ENCODE data around the gene MZF1.
A peak's percentile ranks its signal among the peaks of the same experiment; 100 is the strongest.
"Not testable (repeated sequence)": the region's sequence is repeated elsewhere in the genome, so short reads cannot be mapped to it uniquely, and the experiment has no call there.

MZF1 gene

DNA sequence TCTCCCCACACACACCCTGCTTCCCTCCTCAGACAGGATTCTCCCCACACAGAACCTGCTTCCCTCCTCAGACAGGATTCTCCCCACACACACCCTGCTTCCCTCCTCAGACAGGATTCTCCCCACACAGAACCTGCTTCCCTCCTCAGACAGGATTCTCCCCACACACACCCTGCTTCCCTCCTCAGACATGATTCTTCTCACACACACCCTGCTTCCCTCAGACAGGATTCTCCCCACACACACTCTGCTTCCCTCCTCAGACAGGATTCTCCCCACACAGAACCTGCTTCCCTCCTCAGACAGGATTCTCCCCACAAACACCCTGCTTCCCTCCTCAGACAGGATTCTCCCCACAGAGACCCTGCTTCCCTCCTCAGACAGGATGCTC lies 34.0 kb downstream of the MZF1 start:
- not testable (repeated sequence) for DNase-seq (ENCODE audit: low read depth)

DNA sequence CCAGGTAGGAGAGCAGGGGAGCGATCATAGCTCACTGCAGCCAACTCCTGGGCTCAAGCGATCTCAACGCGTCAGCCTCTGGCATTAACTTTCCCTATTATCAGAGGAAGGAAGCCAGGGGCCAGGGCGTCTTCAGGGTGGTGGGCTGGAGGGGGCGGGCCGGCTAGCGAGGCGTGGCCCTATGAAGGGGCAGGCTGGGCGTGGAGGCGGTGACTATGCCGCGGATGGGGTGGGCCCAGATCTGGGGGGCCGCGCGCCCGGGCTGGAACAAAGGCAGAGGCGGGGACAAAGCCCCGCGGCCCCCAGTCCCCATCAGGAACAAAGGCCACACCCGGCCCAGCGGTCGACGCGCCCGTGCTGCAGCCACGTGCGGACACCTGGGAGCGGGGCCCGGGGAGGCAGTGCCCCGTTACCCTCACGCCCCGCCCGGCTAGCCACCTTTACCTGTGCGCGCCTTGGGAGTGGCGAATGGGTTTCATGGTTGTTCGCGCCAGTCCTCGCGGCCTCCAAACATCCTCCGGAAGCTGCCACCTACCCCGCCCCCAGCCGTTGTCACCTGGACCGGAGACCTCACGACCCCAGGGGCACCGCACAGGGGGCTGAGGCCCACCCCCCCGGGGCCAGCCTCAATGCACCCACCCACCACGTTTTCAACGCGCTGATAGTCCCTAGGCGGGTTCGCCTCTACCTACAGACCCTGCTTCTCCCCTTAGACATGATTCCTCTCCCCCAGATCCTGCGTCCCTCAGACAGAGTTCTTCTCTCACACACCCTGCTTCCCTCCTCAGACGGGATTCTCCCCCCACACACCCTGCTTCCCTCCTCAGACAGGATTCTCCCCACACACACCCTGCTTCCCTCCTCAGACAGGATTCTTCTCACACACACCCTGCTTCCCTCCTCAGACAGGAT lies 34.6 kb downstream of the MZF1 start:
- DNase-seq (ENCODE audit: low read depth): peak; percentile 89

DNA sequence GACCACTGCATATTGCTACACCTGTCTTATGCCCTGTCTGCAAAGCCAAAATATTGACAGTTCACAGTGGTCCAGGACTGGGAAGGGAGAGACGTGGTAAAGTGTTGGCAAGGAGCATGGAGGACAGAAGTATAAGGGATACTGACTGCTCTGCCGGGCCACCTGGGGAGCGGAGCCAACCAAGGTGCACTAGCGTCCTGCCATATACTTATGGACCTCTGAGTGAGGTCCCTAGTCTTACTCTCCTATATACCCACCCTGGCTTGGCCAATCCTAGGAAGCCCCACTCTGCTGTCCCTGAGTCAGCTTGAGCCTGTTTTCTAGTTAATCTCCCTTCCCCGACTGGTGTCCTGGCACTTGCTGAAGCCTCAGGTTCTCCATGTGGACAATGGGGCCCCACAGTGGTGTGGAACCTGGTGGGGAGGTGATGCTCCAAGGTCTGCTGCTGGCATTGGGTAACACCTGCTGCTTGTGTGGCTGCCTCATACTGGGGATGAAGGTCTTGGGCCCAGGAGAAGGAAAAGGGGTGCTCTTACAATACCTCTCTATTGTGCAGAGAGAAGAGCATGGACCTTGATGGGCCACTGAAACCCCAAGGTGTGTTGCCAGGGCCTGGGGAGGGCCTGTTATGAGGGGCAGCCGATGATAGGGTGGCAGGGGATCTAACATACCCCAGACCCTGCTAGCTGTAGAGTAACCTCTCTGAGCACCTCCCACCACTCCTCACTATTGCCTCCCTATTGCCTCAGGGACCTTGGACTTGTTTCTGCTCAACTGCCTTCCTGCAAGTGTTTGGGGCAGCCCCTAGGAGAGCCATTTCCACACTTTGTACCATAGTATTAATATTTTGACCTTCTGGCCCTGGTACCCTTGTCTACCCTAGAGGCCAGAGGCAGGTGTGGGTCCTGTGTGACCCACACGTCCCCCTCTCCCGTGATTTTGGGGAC lies 36.0 kb downstream of the MZF1 start:
- DNase-seq (ENCODE audit: low read depth): no peak

DNA sequence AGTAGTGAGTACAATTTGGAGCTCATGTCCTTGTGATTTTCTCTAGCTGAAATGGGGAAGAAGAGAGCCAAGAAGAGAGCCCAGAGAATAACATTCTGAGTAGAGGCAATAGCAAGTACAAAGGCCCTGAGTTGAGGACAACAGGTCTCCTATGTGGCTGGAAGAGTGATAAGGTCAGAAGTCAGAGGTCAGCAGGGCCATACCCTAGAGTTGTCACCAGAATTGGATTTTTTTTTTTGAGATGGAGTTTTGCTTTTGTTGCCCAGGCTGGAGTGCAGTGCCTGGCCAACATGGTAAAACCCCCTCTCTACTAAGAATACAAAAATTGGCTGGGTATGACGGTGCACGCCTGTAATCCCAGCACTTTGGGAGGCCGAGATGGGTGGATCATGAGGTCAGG lies 37.3 kb downstream of the MZF1 start:
- DNase-seq (ENCODE audit: low read depth): no peak

DNA sequence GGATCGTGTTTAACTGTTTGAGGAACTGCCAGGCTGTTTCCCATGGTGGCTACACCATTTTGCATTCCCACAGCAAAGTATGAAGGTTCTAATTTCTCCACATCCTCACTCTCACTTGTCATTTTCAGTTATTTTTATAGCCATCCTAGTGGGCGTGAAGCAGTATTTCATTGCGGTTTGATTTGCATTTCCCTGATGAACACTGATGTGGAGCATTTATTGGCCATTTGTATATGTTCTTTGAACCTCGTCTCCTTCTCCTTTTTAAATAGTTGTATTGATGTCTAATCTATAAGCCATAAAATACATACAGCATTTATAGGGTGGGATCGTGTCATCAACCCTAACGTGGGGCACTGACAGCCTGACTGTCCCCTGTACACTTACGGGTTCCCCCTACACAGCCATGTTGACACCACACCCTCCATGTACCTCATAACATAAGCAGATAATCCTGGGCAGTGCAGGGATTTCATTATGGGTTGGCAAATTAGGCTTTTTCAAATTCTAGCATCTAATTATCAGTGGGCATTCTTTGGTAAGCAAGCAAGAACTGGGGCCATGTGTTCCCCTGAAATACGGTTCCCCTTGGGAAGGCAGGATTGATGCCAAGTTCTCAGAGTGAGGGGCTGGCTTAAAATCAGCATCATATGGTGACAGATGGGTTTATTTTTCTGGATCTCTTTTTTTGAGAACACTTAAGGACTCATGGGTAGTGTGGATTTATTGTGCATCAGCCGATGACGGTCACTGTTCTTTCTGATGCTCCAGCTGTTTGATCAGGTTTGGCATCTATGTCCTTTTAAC lies 41.9 kb downstream of the MZF1 start:
- DNase-seq (ENCODE audit: low read depth): no peak

DNA sequence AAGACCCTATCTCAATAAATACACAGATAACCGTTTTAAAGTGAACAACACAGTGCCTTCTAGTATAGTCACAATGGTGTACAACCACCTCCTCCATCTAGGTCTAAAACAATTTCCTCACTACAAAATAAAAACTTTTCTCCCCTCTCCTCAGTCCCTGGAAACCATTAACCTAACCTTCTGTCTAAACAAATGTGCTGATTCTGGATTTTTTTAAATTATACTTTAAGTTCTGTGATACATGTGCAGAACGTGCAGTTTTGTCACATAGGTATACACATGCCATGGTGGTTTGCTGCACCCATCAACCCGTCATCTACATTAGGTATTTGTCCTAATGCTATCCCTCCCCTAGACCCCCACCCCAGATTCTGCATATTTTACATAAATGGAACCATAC lies 43.7 kb downstream of the MZF1 start:
- no peak for DNase-seq (ENCODE audit: low read depth)

DNA sequence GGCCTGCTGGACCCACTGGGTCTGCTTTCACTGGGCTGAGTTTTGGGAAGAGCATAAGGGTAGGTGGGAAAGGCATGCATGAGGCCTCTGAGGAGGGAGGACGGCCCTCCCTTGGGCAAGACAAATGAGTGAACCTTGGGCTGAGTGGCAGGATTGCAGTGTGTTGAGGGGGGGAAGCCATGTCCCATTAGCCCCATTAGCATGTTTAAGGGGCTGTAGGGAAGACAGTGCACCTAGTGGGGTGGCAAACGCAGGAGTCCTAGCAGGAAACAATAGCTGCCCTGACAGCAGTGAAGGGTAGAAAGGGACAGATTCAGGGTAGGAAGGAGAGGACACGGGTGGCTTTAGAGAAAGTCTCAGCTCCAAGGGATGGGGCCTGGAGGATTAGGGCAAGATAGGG lies 50.4 kb downstream of the MZF1 start:
- DNase-seq (ENCODE audit: low read depth): no peak

DNA sequence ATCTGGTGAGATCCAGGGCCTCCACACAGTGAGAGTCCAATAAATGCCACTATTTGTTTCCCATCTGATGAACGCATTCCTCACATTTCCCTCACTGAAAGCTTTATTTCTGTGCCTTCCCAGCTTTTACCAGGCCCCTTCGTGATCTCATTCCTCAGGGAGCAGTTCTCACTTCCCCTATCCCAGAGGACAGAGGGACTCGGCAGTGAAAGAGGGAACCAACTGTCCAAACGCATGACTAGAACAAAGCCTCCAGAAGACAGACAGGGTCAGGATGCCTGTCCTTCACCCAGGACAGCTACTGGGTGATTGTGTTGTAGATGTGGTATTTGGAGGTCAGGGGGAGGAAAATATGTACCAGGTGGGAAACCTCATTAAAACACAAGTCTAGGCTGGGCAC lies 51.5 kb downstream of the MZF1 start:
- no peak for DNase-seq (ENCODE audit: low read depth)

DNA sequence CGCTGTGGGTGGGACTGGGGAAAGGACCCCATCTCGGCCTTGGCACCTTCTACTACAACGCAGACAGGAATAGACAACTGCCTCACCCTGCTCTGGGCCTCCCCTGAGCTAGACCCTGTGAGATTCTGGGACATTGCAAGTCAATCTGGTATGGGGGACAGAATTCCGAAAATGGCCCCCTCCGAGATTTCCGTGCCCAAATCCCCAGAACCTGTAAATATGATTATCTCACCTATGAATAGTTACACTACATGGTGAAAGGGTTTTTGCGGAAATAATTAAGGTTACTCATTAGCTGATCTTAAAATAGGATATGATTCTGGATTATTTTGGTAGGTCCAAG lies 52.9 kb downstream of the MZF1 start:
- DNase-seq (ENCODE audit: low read depth): no peak

DNA sequence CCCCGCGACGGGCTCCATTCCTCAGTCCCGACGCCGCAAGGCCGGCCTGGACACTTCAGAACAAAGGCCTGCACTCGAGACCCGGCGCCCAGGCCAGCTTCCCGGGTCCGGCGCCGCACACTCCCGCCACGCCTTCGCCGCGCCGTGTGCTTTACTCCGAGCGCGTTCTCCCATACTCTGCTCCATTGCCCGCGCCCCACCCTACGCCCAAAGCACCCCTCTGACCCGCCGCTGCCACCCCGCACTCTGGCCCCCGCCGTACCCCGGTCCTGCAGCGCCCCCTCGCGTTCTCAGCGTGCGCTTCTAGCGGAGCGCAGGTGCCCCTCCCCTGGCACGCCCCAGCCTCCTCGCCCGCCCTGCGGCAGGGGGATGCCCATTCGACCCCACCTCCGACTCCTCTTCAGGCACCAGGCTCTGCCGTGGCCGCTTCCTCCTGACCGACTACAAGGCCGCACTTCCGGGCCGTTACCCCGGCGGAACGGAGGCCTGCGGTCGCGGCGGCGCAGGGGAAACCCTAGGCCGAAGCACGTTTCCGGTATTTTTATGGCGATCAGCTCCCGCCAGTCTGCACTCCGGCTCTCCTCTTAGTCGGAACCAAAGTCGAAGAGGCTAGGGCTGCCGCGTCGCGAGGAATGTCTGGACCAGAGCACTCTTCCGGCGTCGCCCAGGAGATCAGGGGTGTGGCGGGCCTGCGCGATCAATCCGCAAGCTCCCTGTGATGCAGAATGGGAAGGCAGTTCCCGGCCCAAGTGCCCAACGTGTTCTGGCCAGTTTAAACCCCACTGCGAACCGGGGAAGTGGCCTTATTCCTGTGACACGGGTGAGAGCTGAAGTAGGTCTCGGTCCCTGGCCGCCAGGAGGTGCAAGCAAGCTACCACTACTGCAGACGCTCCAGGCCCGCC lies 53.5 kb downstream of the MZF1 start, which contains the start of gene ZBTB45:
ZBTB45 (minus strand) TSS at position 456 of the 902 bp plus-strand sequence. CDS start 2,137 bp downstream, outside the sequence.
- peak; percentile 98 for DNase-seq (ENCODE audit: low read depth)

DNA sequence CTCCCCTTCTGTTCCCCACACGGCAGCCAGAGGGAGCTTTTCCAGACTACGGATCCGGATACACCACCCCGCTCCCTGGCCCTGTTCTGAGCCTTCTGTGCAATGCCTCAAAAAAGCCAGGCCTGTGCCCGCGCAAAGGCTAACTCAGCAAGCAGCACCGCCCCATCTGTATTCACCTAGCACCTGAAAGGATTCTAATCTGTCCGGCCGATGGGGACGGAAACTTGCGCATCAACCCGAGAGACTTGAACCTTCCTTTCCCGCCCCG lies 54.1 kb downstream of the MZF1 start:
- no peak for DNase-seq (ENCODE audit: low read depth)

DNA sequence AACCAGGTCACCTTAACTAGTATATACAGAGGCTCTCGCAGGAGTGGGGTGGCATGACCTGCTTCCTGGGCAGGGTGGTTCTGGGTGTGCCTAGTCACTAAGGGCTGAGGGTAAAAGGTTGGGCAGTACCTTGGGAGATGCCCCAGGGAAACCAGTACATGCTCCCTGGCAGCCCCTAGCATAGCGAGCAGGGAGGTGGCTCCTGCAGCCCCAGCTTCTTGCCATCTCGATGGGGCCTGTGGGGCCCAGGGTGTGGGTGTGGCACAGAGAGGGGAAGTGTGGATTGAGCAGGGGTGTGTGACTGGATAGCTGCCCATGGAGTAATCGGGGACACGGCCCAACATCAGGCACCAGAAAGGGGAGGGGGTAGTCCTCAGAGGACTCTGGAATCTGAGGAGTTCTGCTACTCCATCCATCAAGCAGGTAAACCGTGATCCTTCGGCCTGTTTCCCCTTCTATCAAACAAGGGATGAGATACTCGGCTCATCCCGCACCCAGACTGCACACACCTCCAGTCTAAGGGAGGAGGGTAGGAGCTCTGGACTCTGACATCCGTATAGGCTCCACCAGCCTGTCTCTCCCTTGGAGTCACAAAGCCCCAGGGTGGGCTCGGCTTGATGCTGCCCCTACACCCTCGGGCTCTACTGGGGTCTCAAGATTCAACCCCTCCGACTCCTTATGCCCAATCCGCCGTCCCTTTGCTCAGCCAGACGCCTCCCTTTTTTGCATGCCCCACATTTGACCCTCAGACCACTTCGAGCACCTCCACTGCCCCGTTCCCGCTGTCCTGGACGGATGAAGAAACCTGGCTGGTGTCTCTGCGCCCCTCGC lies 54.7 kb downstream of the MZF1 start:
- DNase-seq (ENCODE audit: low read depth): no peak

DNA sequence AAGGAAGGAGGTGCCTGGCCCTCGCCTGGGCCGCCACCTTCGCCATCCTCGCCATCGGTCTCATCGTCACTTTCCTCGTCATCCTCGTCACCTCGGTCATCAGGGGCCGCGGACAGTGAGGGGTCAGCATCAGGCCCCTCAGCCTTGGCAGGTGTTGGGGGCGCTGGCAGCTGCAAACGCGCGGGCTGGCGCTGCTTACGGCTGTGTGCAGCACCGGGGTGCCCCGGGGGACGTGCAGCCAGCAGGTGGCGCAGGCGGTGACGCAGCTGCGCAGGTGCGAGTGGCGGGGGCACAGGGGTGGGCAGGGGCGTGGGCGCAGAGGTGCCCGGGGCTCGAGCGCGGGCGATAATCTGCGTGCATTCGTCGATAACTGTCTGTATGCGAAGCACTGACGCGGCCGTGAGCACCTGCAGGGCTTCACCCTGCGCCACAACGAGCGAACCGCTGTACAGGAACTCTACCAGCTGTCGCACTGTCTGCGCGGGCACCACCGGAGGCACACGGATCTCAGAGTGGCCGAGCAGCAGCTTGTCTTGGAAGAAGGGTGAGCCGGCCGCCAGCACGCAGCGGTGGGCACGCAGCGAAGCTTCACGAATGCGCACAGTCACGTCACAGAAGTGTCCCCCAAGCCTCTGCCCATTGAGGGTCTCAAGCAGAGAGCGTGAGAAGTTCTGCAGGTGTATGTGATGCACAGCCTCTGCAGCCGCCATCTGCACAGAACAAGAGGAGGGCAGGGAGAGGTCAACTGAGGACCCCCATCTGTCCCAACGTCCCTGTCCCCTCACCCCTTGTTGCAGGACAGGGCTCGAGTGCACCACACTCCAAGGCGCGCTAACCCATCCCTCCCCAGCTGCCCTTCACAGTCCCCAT lies 55.9 kb downstream of the MZF1 start:
- no peak for DNase-seq (ENCODE audit: low read depth)

DNA sequence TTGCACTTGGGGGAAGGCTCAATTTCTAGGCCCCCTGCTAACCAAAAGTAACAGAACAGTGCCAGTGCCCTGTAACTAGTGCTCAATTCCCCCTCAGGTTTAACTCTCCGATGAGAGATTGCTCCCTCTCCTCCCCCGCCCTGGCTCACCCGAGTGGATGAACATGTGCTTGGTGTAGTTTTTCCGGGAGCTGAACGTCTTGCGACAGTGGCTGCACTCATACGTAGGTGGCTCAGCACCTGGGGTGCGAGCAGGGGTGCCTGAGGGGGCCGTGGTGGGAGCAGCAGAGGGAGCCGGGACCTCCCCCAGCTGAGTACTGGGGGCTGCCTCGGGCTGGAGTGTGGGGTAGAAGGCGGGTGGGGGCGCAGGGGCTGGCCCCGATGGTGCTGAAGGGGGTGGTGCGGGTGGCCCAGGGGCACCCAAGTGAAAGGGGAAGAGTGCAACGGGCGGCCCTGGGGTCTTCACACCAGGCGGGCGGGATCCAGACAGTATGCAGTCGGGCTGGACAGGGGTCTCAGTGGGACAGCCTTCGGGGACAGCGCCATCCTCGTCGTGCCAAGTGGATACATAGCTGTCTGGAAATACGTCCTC lies 56.8 kb downstream of the MZF1 start:
- DNase-seq (ENCODE audit: low read depth): no peak

DNA sequence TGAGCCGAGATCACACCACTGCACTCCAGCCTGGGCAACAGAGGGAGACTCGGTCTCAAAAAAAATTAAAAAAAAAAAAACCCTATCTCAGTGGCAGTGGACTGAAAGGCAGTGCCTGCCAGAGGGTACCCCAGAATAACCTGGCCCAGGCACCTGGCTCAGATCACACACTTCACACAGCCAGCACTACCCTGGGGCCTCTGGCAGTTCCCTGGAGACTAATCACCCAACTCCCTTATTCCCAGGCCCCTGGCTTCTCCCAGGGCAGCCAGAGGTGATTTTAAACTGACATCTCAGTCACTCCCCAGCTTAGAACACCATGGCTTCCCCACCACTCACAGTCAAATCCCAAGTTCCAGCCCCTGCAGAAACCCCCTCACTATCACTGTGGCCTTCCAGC lies 57.9 kb downstream of the MZF1 start:
- DNase-seq (ENCODE audit: low read depth): no peak

DNA sequence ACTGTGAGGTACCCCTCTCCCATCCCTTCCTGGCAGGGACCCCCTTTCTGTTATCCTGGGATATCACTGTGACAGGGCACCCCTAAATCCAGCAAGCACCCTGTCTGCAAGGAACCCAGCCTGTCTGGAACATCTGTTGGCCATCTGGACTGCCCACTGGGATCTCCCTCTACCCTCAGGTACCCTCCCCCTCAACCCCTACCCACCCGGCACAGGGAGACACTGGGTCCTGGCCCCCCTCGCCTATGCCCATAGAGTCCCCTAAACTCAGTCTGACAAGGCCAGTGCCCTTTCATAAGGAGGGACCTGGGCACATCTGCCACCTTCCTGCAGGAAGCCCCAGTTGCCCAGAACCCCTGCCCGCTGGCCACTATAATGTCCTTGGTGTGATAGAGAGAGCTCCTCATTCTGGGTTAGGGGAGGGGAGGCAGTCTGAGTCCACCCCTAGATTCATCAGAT lies 58.5 kb downstream of the MZF1 start:
- no peak for DNase-seq (ENCODE audit: low read depth)

DNA sequence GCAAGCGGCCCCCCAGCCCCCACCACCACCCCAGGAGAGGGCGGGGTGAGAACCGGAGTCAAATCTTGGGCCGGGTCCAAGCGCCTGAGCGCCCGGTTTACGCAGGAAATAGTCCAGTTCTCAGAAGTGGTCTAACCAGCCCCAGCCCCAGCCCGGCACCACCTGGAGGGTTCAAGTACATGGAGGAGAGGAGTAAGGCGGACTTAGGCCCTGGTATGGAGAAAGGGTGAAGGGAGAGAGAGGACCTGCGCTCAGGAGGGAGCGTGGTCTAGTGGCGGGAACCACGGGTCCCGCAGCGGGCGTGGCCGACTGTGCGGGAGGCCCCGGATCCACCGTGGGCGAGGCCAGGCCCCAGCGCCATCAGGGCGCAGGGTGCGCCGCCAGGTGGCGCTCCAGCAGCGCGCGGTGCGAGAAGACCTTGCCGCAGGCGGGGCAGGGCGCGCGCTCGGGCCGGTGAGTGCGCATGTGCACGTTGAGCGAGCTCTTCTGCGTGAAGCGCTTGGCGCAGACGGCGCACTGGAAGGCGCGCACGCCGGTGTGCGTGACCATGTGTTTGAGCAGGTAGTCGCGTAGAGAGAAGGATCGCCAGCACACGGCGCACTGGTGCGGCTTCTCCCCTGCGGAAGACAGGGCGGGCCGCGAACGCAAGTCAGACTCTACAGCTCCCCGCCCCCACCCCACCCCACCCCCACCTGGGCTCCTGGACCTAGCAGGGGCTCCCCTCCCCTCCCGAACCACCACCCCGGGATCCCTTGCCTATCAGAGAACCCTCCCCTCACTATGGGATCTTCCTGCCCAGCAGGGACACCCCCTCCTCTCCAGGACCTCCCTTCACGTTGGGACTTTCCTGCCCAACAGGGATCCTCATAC lies 59.2 kb downstream of the MZF1 start:
- DNase-seq (ENCODE audit: low read depth): peak; percentile 99

DNA sequence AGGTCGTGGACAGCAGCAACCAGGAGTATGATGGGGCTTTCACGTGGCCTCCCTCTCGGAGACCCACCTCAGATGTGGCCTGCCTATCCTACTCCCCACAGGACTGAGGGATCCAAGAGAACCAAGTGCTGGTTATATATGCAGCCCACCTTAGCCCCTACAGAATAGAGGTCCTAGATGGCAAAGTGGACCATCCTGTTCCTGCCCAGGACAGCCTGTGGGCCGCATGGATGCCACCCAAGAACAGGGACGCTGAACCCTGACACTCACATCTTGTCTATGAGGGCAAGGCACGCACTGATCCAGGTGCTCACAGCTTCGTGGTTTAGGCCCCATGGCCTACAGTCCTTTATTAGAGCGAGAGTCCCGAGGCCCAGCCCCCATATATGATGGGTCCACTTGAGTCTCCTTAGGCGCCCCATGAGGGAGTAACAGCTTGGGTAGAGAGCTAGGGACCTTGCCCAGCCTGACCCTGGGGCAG lies 59.9 kb downstream of the MZF1 start:
- no peak for DNase-seq (ENCODE audit: low read depth)
